ENCODE results near the gene SLFN14.
"Not testable (repeated sequence)": the region's sequence is repeated elsewhere in the genome, so short reads cannot be mapped to it uniquely, and the experiment has no call there.

SLFN14 gene

GRCh38 chr17:35519906-35520442 is 40.6 kb downstream of the SLFN14 start:
- TF ChIP-seq CTCF (IDR thresholded peaks at IDR 0.05; ENCODE audit: borderline replicate concordance, control extremely low read depth, extremely low read depth, insufficient read depth, missing control alignments): no peak
- in situ Hi-C loops (cut with MboI; ENCODE audit: low sequenced_read_pairs, unreplicated experiment): no loop called here

GRCh38 chr17:35519439-35519838 is 41.2 kb downstream of the SLFN14 start:
- no peak for DNase-seq (ENCODE audit: low spot score)
- in situ Hi-C loops (cut with MboI; ENCODE audit: low sequenced_read_pairs, unreplicated experiment): no loop called here
- no peak for TF ChIP-seq CTCF (IDR thresholded peaks at IDR 0.05; ENCODE audit: borderline replicate concordance, control extremely low read depth, extremely low read depth, insufficient read depth, missing control alignments)

More at GRCh38 chr17:35519906-35520442, 40.6 kb downstream of the SLFN14 start:
- no peak for DNase-seq (ENCODE audit: low spot score)

GRCh38 chr17:35518431-35518830 is 42.2 kb downstream of the SLFN14 start:
- DNase-seq (ENCODE audit: low spot score); in situ Hi-C loops (cut with MboI; ENCODE audit: low sequenced_read_pairs, unreplicated experiment): not testable (repeated sequence)

- in situ Hi-C loops (cut with MboI; ENCODE audit: low sequenced_read_pairs, unreplicated experiment): no loop called here
- no peak for TF ChIP-seq CTCF (IDR thresholded peaks at IDR 0.05; ENCODE audit: borderline replicate concordance, control extremely low read depth, extremely low read depth, insufficient read depth, missing control alignments)
- no peak for DNase-seq (ENCODE audit: low spot score)
Measured at GRCh38 chr17:35515027-35515426, 45.6 kb downstream of the SLFN14 start.

- in situ Hi-C loops (cut with MboI; ENCODE audit: low sequenced_read_pairs, unreplicated experiment): no loop called here
- DNase-seq (ENCODE audit: low spot score): no peak
- TF ChIP-seq CTCF (IDR thresholded peaks at IDR 0.05; ENCODE audit: borderline replicate concordance, control extremely low read depth, extremely low read depth, insufficient read depth, missing control alignments): no peak
Measured at GRCh38 chr17:35514564-35514963, 46.1 kb downstream of the SLFN14 start.
